GM12878 (cell line): ENCODE results near the gene EHD4. TPM values are rescaled to one million over a fixed set of nuclear protein-coding genes. Genes with fewer than 3 reads are reported as not detected.

Experiments
- ATAC-seq: fragments of 200-7000 bp; cut with Tn5 transposase; 3 replicates; pipeline ENCODE4 v1.9.1; 2020; ENCODE audit warnings: mild to moderate bottlenecking, moderate library complexity
- BruUV-seq: library from RNA; stranded (reverse); fragments of 400-500 nt; replicated peaks from 2 replicates; lab custom pipeline; 2021; lab: Mats Ljungman, UMichigan
- CTCF ChIA-PET: fragments of 300-600 bp; sonication (Branson Sonifier 250); formaldehyde crosslinking; extraction: SDS; loops from one replicate; lab custom pipeline; 2021; ENCODE audit warnings: inconsistent platforms; lab: Yijun Ruan, JAX
- POLR2A ChIA-PET: fragments of 350-600 bp; formaldehyde crosslinking; extraction: SDS; loops from one replicate; lab custom pipeline; 2021; ENCODE audit warnings: inconsistent platforms; lab: Charles Lee
- RAD21 ChIA-PET: fragments of 300-600 bp; sonication (Branson Sonifier 250); formaldehyde crosslinking; loops from one replicate; lab custom pipeline; 2023; ENCODE audit warnings: antibody characterized with exemption; ENCODE audit not compliant: unreplicated experiment; lab: Charles Lee
- SMC1A ChIA-PET: fragments of 300-600 bp; sonication (Branson Sonifier 250); formaldehyde crosslinking; loops from one replicate; lab custom pipeline; 2023; ENCODE audit not compliant: unreplicated experiment, uncharacterized antibody; lab: Charles Lee
- DNase-seq: peaks from one replicate; pipeline ENCODE4 v3.0.0-alpha.2; 2011; ENCODE audit warnings: low read depth, low spot score
- FAIRE-seq: peaks from 3 replicates; lab custom pipeline; 2011; peaks lifted over from hg19 to GRCh38; lab: Jason Lieb, UNC
- H2AFZ ChIP-seq: 2 replicates; pipeline ENCODE4 v1.6.0; 2011; ENCODE audit warnings: low read depth, low read length, control low read depth; ENCODE audit not compliant: control insufficient read depth
- H3K27ac ChIP-seq: 2 replicates; pipeline ENCODE4 v1.5.1; 2011; ENCODE audit warnings: control low read depth; ENCODE audit not compliant: control insufficient read depth, insufficient read depth
- H3K27me3 ChIP-seq, 2 experiments: replicated peaks in 1 of 2; 2 replicates each; pipeline versions ENCODE4 v1.6.0 to v1.6.1; 2011; ENCODE audit warnings: low read length in 1 of 2; ENCODE audit not compliant: control insufficient read depth in 2 of 2, insufficient read depth in 2 of 2
- H3K36me3 ChIP-seq, 2 experiments: 2 replicates each; pipeline ENCODE4 v1.5.1; 2011; ENCODE audit warnings: low read length in 1 of 2; ENCODE audit not compliant: control insufficient read depth in 2 of 2, insufficient read depth in 2 of 2
- H3K4me1 ChIP-seq: 2 replicates; pipeline ENCODE4 v1.6.1; 2011; ENCODE audit warnings: mild to moderate bottlenecking, low read length, moderate library complexity, mixed read lengths; ENCODE audit not compliant: control insufficient read depth, insufficient read depth
- H3K4me2 ChIP-seq: 2 replicates; pipeline ENCODE4 v1.6.0; 2011; ENCODE audit warnings: control low read depth; ENCODE audit not compliant: control insufficient read depth, insufficient read depth
- H3K4me3 ChIP-seq: fragments of 200-600 bp; sonication (generic); 2 replicates; pipeline ENCODE4 v1.5.1; 2016
- H3K79me2 ChIP-seq: 2 replicates; pipeline ENCODE4 v1.6.0; 2011; ENCODE audit warnings: low read length; ENCODE audit not compliant: control insufficient read depth, insufficient read depth
- H3K9ac ChIP-seq: 2 replicates; pipeline ENCODE4 v1.8.0; 2011; ENCODE audit warnings: low read length, control low read depth, mixed read lengths; ENCODE audit not compliant: control insufficient read depth, insufficient read depth
- H3K9me3 ChIP-seq: replicated peaks from 3 replicates; pipeline ENCODE4 v1.5.1; 2011; ENCODE audit warnings: mild to moderate bottlenecking, low read length; ENCODE audit not compliant: control insufficient read depth, insufficient read depth
- H4K20me1 ChIP-seq: 2 replicates; pipeline ENCODE4 v1.6.0; 2011; ENCODE audit not compliant: control insufficient read depth, insufficient read depth
- CBX3 ChIP-seq: fragments of 200-600 bp; sonication (generic); IDR thresholded peaks from 2 replicates; pipeline ENCODE4 v1.6.1; 2016; ENCODE audit warnings: low read depth, borderline replicate concordance
- EED ChIP-seq: sonication (generic); IDR thresholded peaks from 2 replicates; pipeline ENCODE4 v1.6.1; 2016; ENCODE audit warnings: antibody characterized with exemption, low read depth
- EGR1 ChIP-seq, 2 experiments: IDR thresholded peaks; 1 replicate in 1 of 2; 2 replicates in 1 of 2; pipeline ENCODE4 v1.6.1; 2011 to 2012; ENCODE audit warnings: low read depth in 2 of 2, low read length in 2 of 2, borderline replicate concordance in 1 of 2, mild to moderate bottlenecking in 1 of 2, moderate library complexity in 1 of 2
- EZH2 ChIP-seq: IDR thresholded peaks from 2 replicates; pipeline ENCODE4 v1.6.1; 2012; ENCODE audit warnings: low read depth, mild to moderate bottlenecking, control low read depth, inconsistent platforms, low read length, borderline replicate concordance; ENCODE audit not compliant: control insufficient read depth
- MEF2B ChIP-seq: fragments of 450-650 bp; IDR thresholded peaks from 2 replicates; pipeline ENCODE4 v1.6.1; 2018; ENCODE audit warnings: mild to moderate bottlenecking, moderate library complexity; ENCODE audit not compliant: partially characterized antibody, poor library complexity, severe bottlenecking
- STAT1 ChIP-seq: fragments of 450-650 bp; conservative IDR thresholded peaks from 2 replicates; pipeline ENCODE4 v1.6.1; 2014; ENCODE audit warnings: antibody characterized with exemption, mild to moderate bottlenecking
- STAT3 ChIP-seq: IDR thresholded peaks from 2 replicates; pipeline ENCODE4 v1.6.1; 2011; ENCODE audit warnings: low read depth, low read length, improper control_type of control experiment
- TCF3 ChIP-seq: IDR thresholded peaks from 2 replicates; pipeline ENCODE4 v1.6.1; 2012; ENCODE audit warnings: low read depth, mild to moderate bottlenecking, low read length, borderline replicate concordance; ENCODE audit not compliant: insufficient read depth
- WGBS: methylation state at CpG from one replicate; pipeline ENCODE4 v1.1.6; 2016; ENCODE audit warnings: low lambda C conversion rate; ENCODE audit not compliant: insufficient replicate concordance, insufficient coverage; ENCODE audit errors: missing lambda C conversion rate; 5-methylcytosine and 5-hydroxymethylcytosine counted together
- in situ Hi-C: fragments of 300-500 bp; cut with MboI; formaldehyde crosslinking; loops from 9 replicates; pipeline ENCODE4 v1.14.3; 2018; ENCODE audit warnings: mixed read lengths
- intact Hi-C: fragments of 100-400 bp; cut with micrococcal nuclease; formaldehyde crosslinking; loops from one replicate; pipeline ENCODE4 v1.14.2; 2022; ENCODE audit not compliant: unreplicated experiment
- polyA plus RNA-seq, 11 experiments: library from polyadenylated mRNA; depleted of rRNA in 4 of 11; unstranded in 6 of 11; stranded (reverse) in 5 of 11; fragments of >200 nt; fragmentation: Nextera tagmentation in 4 of 11; fragmentation: Illumina TruSeq in 1 of 11; extraction: Ambion mirVana in 4 of 11; extraction: Trizol in 1 of 11; gene quantifications; 1 replicate in 1 of 11; 2 replicates in 10 of 11; pipeline versions ENCODE4 v1.2.1 to v1.2.3, GENCODE V29; 2011 to 2016; ENCODE audit warnings: inconsistent platforms in 2 of 11, missing spikeins in 2 of 11, low read depth in 1 of 11
- total RNA-seq, 4 experiments: library from RNA; depleted of rRNA in 3 of 4; stranded (reverse); fragments of >200 nt in 3 of 4; fragmentation: Illumina TruSeq in 1 of 4; extraction: Trizol in 1 of 4; gene quantifications; 2 replicates each; pipeline versions ENCODE4 v1.2.1 to v1.2.3, GENCODE V29; 2013 to 2021
- TF ChIP-seq, protein P1 (sequence below): fragments of 450-650 bp; IDR thresholded peaks from 2 replicates; pipeline ENCODE4 v1.6.1; 2016; ENCODE audit warnings: mild to moderate bottlenecking
- TF ChIP-seq, protein P2 (sequence below): fragments of 150-350 bp; IDR thresholded peaks from 2 replicates; pipeline ENCODE4 v1.6.1; 2016; ENCODE audit warnings: low read depth, low read length
- TF ChIP-seq, protein P3 (sequence below): fragments of 450-650 bp; IDR thresholded peaks from 2 replicates; pipeline ENCODE4 v1.6.1; 2017; ENCODE audit warnings: antibody characterized with exemption, mild to moderate bottlenecking, moderate library complexity

Gene EHD4
- total and polyA plus RNA-seq, 10 of the 15 experiments (the other 5 are each of a cell fraction or from before 2014, with no cell fraction given) = 4.2 to 62.9 (median 44.7) TPM

DNA sequence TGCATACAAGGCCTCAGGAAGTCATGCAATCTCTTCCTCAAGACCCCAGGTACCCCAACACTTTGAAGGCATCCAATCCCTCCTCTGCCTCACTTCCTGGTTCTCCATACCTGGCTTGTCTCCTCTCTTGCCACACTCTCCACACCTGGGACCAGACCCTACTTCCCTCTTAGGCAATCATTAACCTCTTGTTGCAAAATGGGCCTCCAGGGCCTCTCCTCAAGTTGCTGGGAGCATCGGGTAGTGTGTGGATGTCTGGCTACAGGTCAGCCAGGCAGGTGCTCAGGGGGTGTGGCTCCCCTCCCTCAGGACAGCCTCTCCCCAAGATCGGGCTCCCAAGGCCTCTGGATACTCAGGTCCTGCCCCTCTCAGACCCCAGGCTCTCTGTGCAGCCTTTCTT is 39.9 kb upstream of the EHD4 start:
- TF ChIP-seq STAT3 (no peak), MEF2B (no peak), EGR1 (IDR thresholded peaks at IDR 0.05; ENCODE audit: borderline replicate concordance in 1 of 2, low read depth in 2 of 2, low read length in 2 of 2) (no peak), STAT1 (no peak), EED (no peak), TCF3 (no peak), CBX3 (no peak), EZH2 (no peak)
- TF ChIP-seq, protein P1, sequence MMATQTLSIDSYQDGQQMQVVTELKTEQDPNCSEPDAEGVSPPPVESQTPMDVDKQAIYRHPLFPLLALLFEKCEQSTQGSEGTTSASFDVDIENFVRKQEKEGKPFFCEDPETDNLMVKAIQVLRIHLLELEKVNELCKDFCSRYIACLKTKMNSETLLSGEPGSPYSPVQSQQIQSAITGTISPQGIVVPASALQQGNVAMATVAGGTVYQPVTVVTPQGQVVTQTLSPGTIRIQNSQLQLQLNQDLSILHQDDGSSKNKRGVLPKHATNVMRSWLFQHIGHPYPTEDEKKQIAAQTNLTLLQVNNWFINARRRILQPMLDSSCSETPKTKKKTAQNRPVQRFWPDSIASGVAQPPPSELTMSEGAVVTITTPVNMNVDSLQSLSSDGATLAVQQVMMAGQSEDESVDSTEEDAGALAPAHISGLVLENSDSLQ = no peak
- TF ChIP-seq, protein P2, sequence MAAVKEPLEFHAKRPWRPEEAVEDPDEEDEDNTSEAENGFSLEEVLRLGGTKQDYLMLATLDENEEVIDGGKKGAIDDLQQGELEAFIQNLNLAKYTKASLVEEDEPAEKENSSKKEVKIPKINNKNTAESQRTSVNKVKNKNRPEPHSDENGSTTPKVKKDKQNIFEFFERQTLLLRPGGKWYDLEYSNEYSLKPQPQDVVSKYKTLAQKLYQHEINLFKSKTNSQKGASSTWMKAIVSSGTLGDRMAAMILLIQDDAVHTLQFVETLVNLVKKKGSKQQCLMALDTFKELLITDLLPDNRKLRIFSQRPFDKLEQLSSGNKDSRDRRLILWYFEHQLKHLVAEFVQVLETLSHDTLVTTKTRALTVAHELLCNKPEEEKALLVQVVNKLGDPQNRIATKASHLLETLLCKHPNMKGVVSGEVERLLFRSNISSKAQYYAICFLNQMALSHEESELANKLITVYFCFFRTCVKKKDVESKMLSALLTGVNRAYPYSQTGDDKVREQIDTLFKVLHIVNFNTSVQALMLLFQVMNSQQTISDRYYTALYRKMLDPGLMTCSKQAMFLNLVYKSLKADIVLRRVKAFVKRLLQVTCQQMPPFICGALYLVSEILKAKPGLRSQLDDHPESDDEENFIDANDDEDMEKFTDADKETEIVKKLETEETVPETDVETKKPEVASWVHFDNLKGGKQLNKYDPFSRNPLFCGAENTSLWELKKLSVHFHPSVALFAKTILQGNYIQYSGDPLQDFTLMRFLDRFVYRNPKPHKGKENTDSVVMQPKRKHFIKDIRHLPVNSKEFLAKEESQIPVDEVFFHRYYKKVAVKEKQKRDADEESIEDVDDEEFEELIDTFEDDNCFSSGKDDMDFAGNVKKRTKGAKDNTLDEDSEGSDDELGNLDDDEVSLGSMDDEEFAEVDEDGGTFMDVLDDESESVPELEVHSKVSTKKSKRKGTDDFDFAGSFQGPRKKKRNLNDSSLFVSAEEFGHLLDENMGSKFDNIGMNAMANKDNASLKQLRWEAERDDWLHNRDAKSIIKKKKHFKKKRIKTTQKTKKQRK = no peak
- TF ChIP-seq, protein P3, sequence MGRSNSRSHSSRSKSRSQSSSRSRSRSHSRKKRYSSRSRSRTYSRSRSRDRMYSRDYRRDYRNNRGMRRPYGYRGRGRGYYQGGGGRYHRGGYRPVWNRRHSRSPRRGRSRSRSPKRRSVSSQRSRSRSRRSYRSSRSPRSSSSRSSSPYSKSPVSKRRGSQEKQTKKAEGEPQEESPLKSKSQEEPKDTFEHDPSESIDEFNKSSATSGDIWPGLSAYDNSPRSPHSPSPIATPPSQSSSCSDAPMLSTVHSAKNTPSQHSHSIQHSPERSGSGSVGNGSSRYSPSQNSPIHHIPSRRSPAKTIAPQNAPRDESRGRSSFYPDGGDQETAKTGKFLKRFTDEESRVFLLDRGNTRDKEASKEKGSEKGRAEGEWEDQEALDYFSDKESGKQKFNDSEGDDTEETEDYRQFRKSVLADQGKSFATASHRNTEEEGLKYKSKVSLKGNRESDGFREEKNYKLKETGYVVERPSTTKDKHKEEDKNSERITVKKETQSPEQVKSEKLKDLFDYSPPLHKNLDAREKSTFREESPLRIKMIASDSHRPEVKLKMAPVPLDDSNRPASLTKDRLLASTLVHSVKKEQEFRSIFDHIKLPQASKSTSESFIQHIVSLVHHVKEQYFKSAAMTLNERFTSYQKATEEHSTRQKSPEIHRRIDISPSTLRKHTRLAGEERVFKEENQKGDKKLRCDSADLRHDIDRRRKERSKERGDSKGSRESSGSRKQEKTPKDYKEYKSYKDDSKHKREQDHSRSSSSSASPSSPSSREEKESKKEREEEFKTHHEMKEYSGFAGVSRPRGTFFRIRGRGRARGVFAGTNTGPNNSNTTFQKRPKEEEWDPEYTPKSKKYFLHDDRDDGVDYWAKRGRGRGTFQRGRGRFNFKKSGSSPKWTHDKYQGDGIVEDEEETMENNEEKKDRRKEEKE = no peak
- TF ChIP-seq, all 136 proteins: peak for 0
- Histone ChIP-seq H3K27me3 (no peaks in the 10 kb centered on the region; a peak in 1 of 4 replicates), H3K27ac (no peak overlapping the region), H2AFZ (no peak overlapping the region), H3K9me3 (no peaks in the 10 kb centered on the region), H3K79me2 (no peaks in the 10 kb centered on the region), H3K4me1 (peaks cover 9% of the 10 kb centered on the region), H3K9ac (no peak overlapping the region), H3K4me3 (no peak overlapping the region), H3K36me3 (no peaks in the 10 kb centered on the region), H3K4me2 (no peak overlapping the region), H4K20me1 (no peaks in the 10 kb centered on the region)
- intact Hi-C loops (no loop called here), in situ Hi-C loops (no loop called here)
- ChIA-PET RAD21 (interaction anchor here (1.2 kb wide), 1 partner anchor 42 kb away, joined by 3 read pairs; no protein-coding TSS in a partner anchor), SMC1A (interaction anchor here (1.0 to 1.3 kb wide), 2 partner anchors 9 to 40 kb away, joined by 3 read pairs; partner anchors contain the start of gene EHD4), POLR2A (interaction anchor here (0.5 to 1.0 kb wide), 2 partner anchors 11 to 52 kb away, joined by 3 to 4 read pairs; no protein-coding TSS in a partner anchor), CTCF (interaction anchor here (1.3 to 2.0 kb wide), 3 partner anchors 11 to 23 kb away, joined by 3 to 6 read pairs (median 3); no protein-coding TSS in a partner anchor)
- no TSS peak for BruUV-seq
- whole genome bisulfite sequencing = 73% methylated on average over 2 of the region's 2 CpGs
- no peak for ATAC-seq
- no peak for FAIRE-seq
- DNase-seq = no peak
